Measurements from ENCODE around the gene SCART1.
"Not testable (repeated sequence)": the region's sequence is repeated elsewhere in the genome, so short reads cannot be mapped to it uniquely, and the experiment has no call there.

Gene SCART1

DNA sequence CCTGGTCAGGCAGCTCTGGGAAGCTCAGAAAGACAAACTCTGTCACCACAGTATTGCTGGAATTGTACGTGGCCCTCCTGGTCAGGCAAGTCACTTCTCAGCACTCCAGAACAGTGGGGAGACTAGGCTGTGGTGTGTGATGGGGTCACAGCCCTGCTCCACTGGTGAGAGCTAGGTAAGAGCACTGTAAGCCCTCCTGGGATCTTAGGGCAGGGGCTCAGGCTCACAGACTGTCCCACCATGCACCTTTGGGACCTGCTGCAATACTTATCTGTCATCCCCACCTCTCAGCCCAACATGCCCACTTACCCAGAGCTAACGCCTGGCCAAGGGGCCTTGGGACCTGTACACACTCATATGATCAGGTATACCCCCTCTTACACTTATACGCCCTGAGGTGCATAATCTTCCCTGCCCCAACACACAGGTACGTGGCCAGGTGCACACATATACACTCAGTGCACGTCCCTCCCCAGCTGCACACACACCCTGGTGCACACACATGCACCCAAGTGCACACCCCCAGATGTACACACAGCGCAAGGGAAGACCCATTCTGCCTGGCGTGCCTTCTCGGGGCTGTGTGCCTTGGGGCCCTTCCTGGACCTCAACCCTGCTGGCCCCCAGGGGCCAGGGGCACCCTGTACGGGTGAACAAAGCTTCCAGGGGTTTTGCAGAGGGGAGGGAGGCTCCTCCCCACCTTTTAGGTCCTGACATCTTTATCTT lies 21.7 kb upstream of the SCART1 start:
- in situ Hi-C loops (cut with MboI; ENCODE audit: low sequenced_read_pairs), result not testable (repeated sequence)

- in situ Hi-C loops (cut with MboI; ENCODE audit: low sequenced_read_pairs), result not testable (repeated sequence)
Measured at GRCh38 chr10:133432789-133433188, 21.0 kb upstream of the SCART1 start.

GRCh38 chr10:133438711-133439273 lies 15.0 kb upstream of the SCART1 start:
- in situ Hi-C loops (cut with MboI; ENCODE audit: low sequenced_read_pairs), result no loop called here

GRCh38 chr10:133439517-133440461 lies 14.0 kb upstream of the SCART1 start:
- in situ Hi-C loops (cut with MboI; ENCODE audit: low sequenced_read_pairs), result no loop called here

- in situ Hi-C loops (cut with MboI; ENCODE audit: low sequenced_read_pairs), result no loop called here
Measured at GRCh38 chr10:133440633-133441285, 13.0 kb upstream of the SCART1 start.

DNA sequence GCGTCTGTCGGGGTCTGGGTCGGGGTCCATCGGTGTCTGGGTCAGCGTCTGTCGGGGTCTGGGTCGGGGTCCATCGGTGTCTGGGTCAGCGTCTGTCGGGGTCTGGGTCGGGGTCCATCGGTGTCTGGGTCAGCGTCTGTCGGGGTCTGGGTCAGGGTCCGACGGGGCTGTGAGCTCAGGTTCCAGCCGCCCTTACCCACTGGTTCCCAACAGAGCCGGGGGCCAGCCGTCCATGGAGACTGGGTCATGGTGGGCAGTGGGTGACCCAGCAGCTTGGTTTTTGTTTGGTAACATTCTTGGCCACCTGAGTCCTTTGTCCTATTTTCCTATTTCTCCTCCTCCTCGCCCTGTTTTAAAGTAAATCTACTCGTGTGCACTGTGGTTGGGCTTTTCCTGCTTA lies 12.4 kb upstream of the SCART1 start:
- in situ Hi-C loops (cut with MboI; ENCODE audit: low sequenced_read_pairs), result not testable (repeated sequence)

DNA sequence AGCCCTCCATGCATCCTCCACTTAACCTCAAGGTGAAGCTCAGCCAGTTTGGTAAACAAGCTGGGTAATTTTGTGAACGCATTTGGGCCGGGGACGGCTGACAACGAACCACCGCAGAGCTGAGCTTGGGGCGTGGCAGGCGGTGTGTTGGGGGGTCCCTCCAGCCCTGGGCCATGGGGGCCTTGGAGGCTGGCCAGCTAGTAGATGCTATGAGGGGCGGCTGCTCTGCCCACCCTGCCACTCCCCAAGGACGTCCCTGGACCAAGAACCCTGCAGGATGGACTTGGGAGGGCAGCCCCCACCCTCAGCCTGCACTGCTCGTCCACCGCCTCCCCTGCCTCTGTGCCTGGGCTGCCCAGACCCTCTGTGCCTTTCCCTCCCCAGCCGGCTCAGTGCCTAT lies 12.0 kb upstream of the SCART1 start:
- in situ Hi-C loops (cut with MboI; ENCODE audit: low sequenced_read_pairs), result no loop called here

DNA sequence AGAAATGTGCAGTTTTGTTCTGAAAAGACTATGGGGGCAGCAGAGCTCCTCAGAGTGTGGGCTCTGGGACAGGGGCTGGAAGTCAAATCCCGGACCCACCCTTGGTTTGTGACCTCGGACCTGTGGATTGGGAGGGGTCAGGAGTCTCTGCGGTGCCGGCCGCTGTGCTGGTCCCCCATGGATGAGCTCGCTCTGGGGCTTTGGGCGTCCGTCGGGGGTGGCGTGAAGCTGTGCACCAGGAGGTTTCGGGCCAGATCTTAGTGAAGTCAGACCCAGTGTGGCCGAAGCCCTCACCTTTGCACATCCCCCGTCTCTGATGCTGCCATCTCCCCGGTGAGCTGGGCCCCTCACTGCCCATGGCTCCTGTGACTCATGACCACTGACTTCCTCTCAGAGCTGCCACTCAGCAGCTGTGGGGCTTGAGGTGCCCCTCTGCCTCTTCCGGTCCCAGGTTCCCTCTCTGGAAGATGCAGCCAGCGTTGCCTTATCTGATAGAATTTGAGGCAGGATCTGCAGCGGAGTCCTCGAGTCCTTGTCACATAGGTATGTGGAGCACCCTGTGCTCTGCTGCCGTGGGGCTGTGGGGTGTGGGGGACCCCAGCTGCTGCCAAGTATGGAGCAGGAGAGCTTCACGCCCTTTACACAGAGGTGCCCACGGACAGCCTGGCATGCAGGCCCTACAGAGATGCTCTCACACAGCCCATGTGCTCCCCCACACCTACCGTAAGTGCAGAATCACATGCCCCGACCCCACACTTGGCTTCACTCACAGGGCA lies 11.4 kb upstream of the SCART1 start:
- in situ Hi-C loops (cut with MboI; ENCODE audit: low sequenced_read_pairs), result no loop called here

GRCh38 chr10:133442967-133443924 lies 10.5 kb upstream of the SCART1 start:
- in situ Hi-C loops (cut with MboI; ENCODE audit: low sequenced_read_pairs), result no loop called here

GRCh38 chr10:133444342-133445267 lies 9.1 kb upstream of the SCART1 start:
- in situ Hi-C loops (cut with MboI; ENCODE audit: low sequenced_read_pairs), result no loop called here

GRCh38 chr10:133445268-133445732 lies 8.4 kb upstream of the SCART1 start:
- in situ Hi-C loops (cut with MboI; ENCODE audit: low sequenced_read_pairs), result no loop called here

- in situ Hi-C loops (cut with MboI; ENCODE audit: low sequenced_read_pairs), result no loop called here
Measured at GRCh38 chr10:133445751-133446708, 7.7 kb upstream of the SCART1 start.

DNA sequence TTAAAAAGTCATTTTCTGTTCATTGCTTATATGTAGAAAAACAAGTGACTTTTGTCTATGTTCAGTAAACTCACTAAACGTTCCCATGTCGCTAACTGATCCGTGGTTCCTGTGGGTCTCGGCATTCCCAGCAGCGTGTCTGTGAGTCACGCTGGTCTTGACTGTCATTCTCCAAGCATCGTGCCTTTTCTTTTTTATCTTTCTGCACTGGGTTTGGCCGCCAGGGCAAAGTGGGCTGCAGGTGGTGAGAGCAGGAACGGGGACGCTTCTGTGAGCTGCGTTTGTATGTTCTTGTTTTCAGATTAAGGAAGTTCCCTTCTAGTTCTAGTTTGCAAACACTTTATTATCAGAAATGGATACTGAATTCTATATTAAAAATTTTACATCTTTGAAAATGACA lies 6.8 kb upstream of the SCART1 start:
- in situ Hi-C loops (cut with MboI; ENCODE audit: low sequenced_read_pairs), result no loop called here

DNA sequence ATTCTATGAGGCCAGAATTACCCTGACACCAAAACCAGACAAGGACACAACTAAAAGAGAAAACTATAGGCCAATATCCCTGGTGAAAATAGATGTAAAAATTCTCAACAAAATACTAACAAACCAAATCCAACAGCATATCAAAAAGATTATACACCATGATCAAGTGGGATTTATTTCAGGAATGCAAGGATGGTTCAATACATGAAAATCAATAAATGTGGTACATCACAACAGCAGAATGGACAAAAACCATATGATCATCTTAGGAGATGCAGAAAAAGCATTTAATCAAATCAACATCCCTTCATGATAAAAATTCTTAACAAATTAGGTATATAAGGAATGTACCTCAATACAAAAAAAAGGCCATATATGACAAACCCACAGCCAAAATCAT lies 5.6 kb upstream of the SCART1 start:
- in situ Hi-C loops (cut with MboI; ENCODE audit: low sequenced_read_pairs), result no loop called here

- in situ Hi-C loops (cut with MboI; ENCODE audit: low sequenced_read_pairs), result no loop called here
Measured at GRCh38 chr10:133451346-133451745, 2.4 kb upstream of the SCART1 start.

DNA sequence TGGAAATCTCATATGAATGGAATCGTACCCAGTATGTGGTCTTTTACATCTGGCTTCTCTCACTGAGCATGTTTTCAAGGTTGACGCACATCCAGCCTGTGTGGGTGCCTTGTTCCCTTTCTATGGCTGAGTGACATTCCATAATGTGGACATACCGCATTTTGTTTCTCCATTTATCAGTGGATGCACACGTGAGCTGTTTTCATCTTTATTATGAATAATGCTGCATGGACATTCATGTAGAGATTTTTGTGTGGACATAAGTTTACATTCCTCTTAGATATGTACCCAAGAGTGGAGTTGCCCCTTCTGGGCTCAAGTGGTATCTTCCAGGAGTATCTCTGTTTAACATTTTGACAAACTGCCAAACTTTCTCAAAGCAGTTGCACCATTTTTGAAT lies 1.3 kb upstream of the SCART1 start:
- in situ Hi-C loops (cut with MboI; ENCODE audit: low sequenced_read_pairs), result no loop called here
